Pancreas (tissue), 10 donors: ENCODE data around the gene DDAH1. TPM values are rescaled to one million over a fixed set of nuclear protein-coding genes. Genes with fewer than 3 reads are reported as not detected.
"Not testable (repeated sequence)": the region's sequence is repeated elsewhere in the genome, so short reads cannot be mapped to it uniquely, and the experiment has no call there.

Source experiments
- ATAC-seq, 4 donors: fragments of 200-7000 bp; cut with Tn5 transposase; one replicate each; pipeline versions ENCODE4 v1.8.0 to v1.9.1; 2020; ENCODE audit warnings: mild to moderate bottlenecking in 4 of 4, moderate library complexity in 4 of 4
- DNase-seq, 6 donors: peaks; one replicate each; pipeline ENCODE4 v3.0.0-alpha.2; 2020
- FAIRE-seq: peaks from 2 replicates; lab custom pipeline; 2012; peaks lifted over from hg19 to GRCh38; lab: Jason Lieb, UNC
- H3K27ac ChIP-seq, 4 donors: fragments of 200-600 bp; sonication (generic); 1 replicate in 3 of 4; 2 replicates in 1 of 4; pipeline versions ENCODE4 v1.5.0 to v1.8.0; 2020
- H3K27me3 ChIP-seq, 4 donors: fragments of 200-600 bp; one replicate each; pipeline ENCODE4 v1.8.0; 2021
- H3K36me3 ChIP-seq, 3 donors: fragments of 200-600 bp; sonication (generic) in 1 of 3; one replicate each; pipeline versions ENCODE4 v1.5.0 to v1.8.0; 2020 to 2021
- H3K4me1 ChIP-seq, 3 donors: fragments of 200-600 bp; one replicate each; pipeline ENCODE4 v1.8.0; 2021
- H3K4me3 ChIP-seq, 4 donors: fragments of 200-600 bp; sonication (generic) in 2 of 4; one replicate each; pipeline versions ENCODE4 v1.5.0 to v1.8.0; 2020 to 2021
- H3K9me3 ChIP-seq, 4 donors: fragments of 200-600 bp; one replicate each; pipeline ENCODE4 v1.8.0; 2021
- WGBS, 2 donors: extraction: QIAGEN DNeasy Blood & Tissue Kit; methylation state at CpG; one replicate each; pipeline ENCODE4 v1.1.7; 2013; 5-methylcytosine and 5-hydroxymethylcytosine counted together
- intact Hi-C, 3 donors: fragments of 100-400 bp; cut with DNase I; formaldehyde crosslinking; loops; one replicate each; pipeline versions ENCODE4 v1.11.1 to v1.14.2; 2022
- polyA plus RNA-seq, 2 donors: library from polyadenylated mRNA; stranded (reverse); fragments of 200-250 nt; gene quantifications; one replicate each; pipeline ENCODE4 v1.2.3, GENCODE V29; 2013
- total RNA-seq, 6 donors: library from RNA; stranded (reverse); fragmentation: NEBNext Ultra II Directional in 4 of 6; extraction: Animal tissue kit (Norgen Biotek cat#: 25700) in 4 of 6; gene quantifications; one replicate each; pipeline versions ENCODE4 v1.2.1 to v1.2.4, GENCODE V29; 2021 to 2023
- TF ChIP-seq, protein P1 (sequence below), 4 donors: fragments of 200-600 bp; sonication (generic) in 3 of 4; IDR thresholded peaks; one replicate each; pipeline versions ENCODE4 v1.5.0 to v1.8.0; 2021; ENCODE audit warnings: antibody characterized with exemption in 4 of 4
- donor health status: healthy with polysubstance abuse.
- donor health status: DM: no; HTN: no; CAD: no; lungs with moderate emphysema.
- donor health status: DM: no; HTN: no; CAD: no.
- donor health status: control.
- donor health status: control.
- donor health status: Bipolar disorder and iron deficiency.
- donor health status: DM: yes; HTN: yes; CAD: no.
- donor health status: DM: no; HTN: no; CAD: no.
- donor health status: DM: no; HTN: no; CAD: no.
- donor health status: DM: yes; HTN: yes; CAD: no.

The DDAH1 gene
- total RNA-seq (10 to 100 TPM; 20.9 to 34.2 (median 23.6) TPM), polyA plus RNA-seq (10 to 100 TPM in 1 of 2 donors, 1 to 10 TPM in 1; 8.1 to 11.5 TPM)

DNA sequence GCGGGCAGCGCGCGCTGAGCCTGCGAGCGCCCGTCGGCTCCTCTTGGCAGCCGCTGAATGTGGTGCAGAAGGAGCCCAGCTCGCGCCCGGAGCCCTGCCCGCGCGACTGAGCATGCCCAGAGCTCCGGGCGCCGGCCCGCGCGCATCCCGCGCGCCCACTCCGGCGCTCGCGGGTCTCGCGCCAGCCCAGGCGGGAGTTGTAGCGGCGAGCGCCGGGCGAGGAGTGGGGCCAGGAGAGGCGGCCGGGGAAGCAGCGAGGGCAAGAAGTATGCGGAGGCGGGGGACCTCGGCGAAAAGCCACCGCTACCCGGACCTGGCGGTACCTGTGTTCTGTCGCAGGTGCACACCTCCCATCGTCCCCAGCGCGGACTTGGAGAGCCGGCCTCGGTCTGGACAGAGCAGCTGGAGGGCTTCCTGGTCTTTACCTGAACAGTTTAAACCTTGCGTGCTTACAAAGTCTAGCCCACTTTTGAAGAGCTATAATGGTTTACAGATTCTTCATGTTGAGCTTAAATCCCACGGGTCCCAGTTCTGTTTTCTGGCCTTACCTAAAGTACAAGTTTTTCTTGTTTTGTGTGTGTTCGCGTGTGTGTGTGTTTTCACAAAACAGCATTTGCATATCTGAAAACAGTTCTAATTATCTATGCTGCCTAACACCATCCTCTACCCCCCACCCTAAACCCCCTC, at the start of gene DDAH1:
Gene DDAH1 (minus strand): TSS at position 61 of the 687 bp plus-strand sequence. CDS start 114 bp downstream, outside the sequence.
- ATAC-seq, result peak; percentile 72 to 88 (median 80)
- TF ChIP-seq, protein P1, sequence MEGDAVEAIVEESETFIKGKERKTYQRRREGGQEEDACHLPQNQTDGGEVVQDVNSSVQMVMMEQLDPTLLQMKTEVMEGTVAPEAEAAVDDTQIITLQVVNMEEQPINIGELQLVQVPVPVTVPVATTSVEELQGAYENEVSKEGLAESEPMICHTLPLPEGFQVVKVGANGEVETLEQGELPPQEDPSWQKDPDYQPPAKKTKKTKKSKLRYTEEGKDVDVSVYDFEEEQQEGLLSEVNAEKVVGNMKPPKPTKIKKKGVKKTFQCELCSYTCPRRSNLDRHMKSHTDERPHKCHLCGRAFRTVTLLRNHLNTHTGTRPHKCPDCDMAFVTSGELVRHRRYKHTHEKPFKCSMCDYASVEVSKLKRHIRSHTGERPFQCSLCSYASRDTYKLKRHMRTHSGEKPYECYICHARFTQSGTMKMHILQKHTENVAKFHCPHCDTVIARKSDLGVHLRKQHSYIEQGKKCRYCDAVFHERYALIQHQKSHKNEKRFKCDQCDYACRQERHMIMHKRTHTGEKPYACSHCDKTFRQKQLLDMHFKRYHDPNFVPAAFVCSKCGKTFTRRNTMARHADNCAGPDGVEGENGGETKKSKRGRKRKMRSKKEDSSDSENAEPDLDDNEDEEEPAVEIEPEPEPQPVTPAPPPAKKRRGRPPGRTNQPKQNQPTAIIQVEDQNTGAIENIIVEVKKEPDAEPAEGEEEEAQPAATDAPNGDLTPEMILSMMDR (IDR thresholded peaks at IDR 0.05), result no peak
- H3K27me3 ChIP-seq, result no peaks in the 10 kb centered on the region
- no peaks in the 10 kb centered on the region for H3K36me3 ChIP-seq
- H3K4me1 ChIP-seq, result peaks cover 27 to 36% (median 30%) of the 10 kb centered on the region in 3 donors
- peak within 1 kb of the TSS; percentile 76 to 93 (median 91) for H3K27ac ChIP-seq
- intact Hi-C loops, result loop anchor here in 1 of 3 donors (10.0 kb wide), 1 partner anchor 50 kb away; no protein-coding TSS in a partner anchor
- no peaks in the 10 kb centered on the region for H3K9me3 ChIP-seq
- FAIRE-seq, result no peak
- peak; percentile 76 to 94 (median 86) for DNase-seq
- WGBS, 2 donors, result 1% methylated on average over 51 to 56 of the region's 56 CpGs
- H3K4me3 ChIP-seq, result peak within 1 kb of the TSS; percentile 58 to 83 (median 70)

DNA sequence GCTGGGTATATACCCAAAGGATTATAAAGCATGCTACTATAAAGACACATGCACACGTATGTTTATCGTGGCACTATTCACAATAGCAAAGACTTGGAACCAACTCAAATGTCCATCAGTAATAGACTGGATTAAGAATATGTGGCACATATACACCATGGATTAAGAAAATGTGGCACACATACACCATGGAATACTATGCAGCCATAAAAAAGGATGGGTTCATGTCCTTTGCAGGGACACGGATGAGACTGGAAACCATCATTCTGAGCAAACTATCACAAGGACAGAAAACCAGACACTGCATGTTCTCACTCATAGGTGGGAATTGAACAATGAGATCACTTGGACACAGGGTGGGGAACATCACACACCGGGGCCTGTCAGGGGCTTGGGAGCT, 49.0 kb upstream of the DDAH1 start:
- H3K9me3 ChIP-seq, ATAC-seq, FAIRE-seq, H3K4me1 ChIP-seq, DNase-seq, intact Hi-C loops, H3K27me3 ChIP-seq, H3K4me3 ChIP-seq, H3K27ac ChIP-seq, H3K36me3 ChIP-seq: not testable (repeated sequence)
- WGBS, 2 donors, result 87 to 88% methylated on average over 4 of the region's 4 CpGs

DNA sequence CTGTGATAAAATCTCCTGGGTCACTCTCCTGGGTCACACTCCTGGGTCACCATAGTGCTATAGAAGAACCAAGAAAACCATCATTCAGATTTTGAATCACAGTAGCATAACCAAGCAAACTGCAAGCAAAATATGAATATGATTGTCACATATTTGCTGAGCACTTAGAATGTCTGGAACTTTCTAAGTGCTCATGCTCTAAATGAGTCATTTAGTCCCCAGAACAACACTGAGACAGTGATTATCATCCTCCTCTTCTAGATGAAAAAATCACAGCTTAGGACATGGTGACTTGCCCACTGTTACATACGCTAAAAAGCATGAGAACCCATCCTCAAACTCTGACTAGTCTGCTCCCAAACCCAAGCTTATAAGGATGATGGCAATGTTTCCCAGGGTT, 39.5 kb upstream of the DDAH1 start:
- TF ChIP-seq, protein P1 (IDR thresholded peaks at IDR 0.05), result no peak
- intact Hi-C loops, result loop anchor here in 2 of 3 donors (5.0 to 10.0 kb wide), 2 partner anchors 197 to 200 kb away; no protein-coding TSS in a partner anchor

DNA sequence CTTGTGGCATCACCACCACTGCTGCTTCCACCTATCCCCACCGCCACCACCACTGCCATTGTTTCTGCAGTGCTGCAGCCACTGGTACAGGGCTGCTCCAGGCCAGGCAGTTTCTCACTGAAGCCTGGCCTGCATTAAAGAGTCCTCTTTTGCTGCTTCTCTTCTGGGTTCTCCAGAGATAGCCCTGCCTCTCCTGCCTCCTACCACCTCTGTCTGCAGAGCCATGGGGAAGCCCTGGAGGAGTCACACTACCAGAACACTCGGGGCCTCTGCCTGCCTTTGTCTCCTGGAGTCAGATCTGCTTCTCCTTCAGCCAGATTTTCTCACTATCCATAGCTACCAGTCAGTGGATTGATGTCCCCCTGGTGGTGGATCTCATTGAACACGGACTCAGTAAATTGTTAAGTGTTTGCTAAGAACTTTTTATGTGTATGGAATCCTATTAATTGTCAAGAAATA, 37.7 kb upstream of the DDAH1 start:
- H3K4me3 ChIP-seq, result no peak overlapping the region
- H3K4me1 ChIP-seq, result peaks cover 0 to 10% (median 0%) of the 10 kb centered on the region in 3 donors
- TF ChIP-seq, protein P1 (IDR thresholded peaks at IDR 0.05), result peak; percentile 40 to 57 (median 50)
- FAIRE-seq (no peak), DNase-seq (peak in 5 of 6 donors; percentile 29 to 71 (median 56)), ATAC-seq (peak; percentile 91 to 99 (median 96))
- 24 to 25% methylated on average over 3 of the region's 3 CpGs for WGBS, 2 donors
- H3K9me3 ChIP-seq, result no peaks in the 10 kb centered on the region
- no peaks in the 10 kb centered on the region for H3K27me3 ChIP-seq
- no peaks in the 10 kb centered on the region for H3K36me3 ChIP-seq
- intact Hi-C loops, result loop anchor here in 2 of 3 donors (5.0 to 10.0 kb wide), 2 partner anchors 195 to 198 kb away; no protein-coding TSS in a partner anchor
- no peak overlapping the region for H3K27ac ChIP-seq

More for the DNA sequence above, 39.5 kb upstream of the DDAH1 start:
- H3K36me3 ChIP-seq, result no peaks in the 10 kb centered on the region
- peaks cover 0 to 10% (median 0%) of the 10 kb centered on the region in 3 donors for H3K4me1 ChIP-seq
- no peaks in the 10 kb centered on the region for H3K9me3 ChIP-seq
- no peak overlapping the region for H3K4me3 ChIP-seq
- no peak for ATAC-seq
- no peak for DNase-seq
- FAIRE-seq, result no peak
- 91 to 100% methylated on average over 1 of the region's 1 CpG for WGBS, 2 donors
- H3K27me3 ChIP-seq, result no peaks in the 10 kb centered on the region
- no peak overlapping the region for H3K27ac ChIP-seq

DNA sequence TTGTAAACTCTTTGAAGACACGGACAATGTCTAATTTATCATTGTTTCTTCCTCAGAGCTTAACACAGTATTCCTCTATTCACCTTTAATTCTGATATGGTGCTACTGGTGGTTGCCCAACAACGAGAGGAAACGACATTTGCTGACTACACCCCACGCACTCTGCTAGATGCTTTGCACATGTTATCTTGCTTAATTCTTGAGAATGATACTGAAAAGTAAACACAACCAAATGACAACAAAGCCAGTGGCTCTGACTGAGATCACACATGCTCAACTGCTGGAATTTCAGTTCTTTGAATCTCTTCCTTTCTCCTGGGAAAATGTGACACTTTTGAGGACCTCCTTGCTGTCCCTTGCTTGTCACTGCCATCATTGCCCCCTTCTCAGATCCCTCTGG, 37.2 kb upstream of the DDAH1 start:
- FAIRE-seq, result no peak
- peaks cover 0 to 10% (median 0%) of the 10 kb centered on the region in 3 donors for H3K4me1 ChIP-seq
- no peaks in the 10 kb centered on the region for H3K9me3 ChIP-seq
- no peaks in the 10 kb centered on the region for H3K27me3 ChIP-seq
- DNase-seq, result no peak
- H3K27ac ChIP-seq, result no peak overlapping the region
- H3K36me3 ChIP-seq, result no peaks in the 10 kb centered on the region
- H3K4me3 ChIP-seq, result no peak overlapping the region
- TF ChIP-seq, protein P1 (IDR thresholded peaks at IDR 0.05), result no peak
- whole genome bisulfite sequencing, 2 donors, result 33 to 36% methylated on average over 4 of the region's 4 CpGs
- intact Hi-C loops, result loop anchor here in 2 of 3 donors (5.0 to 10.0 kb wide), 2 partner anchors 195 to 197 kb away; no protein-coding TSS in a partner anchor
- ATAC-seq, result peak in 3 of 4 donors; percentile 27 to 55 (median 42)
